ENCODE results near the gene MAST2. TPM values are rescaled to one million over a fixed set of nuclear protein-coding genes. Genes with fewer than 3 reads are reported as not detected.
A peak's percentile ranks its signal among the peaks of the same experiment; 100 is the strongest.
"Not testable (repeated sequence)": the region's sequence is repeated elsewhere in the genome, so short reads cannot be mapped to it uniquely, and the experiment has no call there.

Gene MAST2
- total RNA-seq, 2 donors from 2014 or later, result 44.5 to 52.1 TPM

GRCh38 chr1:45840704-45841103 lies 37.3 kb downstream of the MAST2 start:
- TF ChIP-seq, protein P1, sequence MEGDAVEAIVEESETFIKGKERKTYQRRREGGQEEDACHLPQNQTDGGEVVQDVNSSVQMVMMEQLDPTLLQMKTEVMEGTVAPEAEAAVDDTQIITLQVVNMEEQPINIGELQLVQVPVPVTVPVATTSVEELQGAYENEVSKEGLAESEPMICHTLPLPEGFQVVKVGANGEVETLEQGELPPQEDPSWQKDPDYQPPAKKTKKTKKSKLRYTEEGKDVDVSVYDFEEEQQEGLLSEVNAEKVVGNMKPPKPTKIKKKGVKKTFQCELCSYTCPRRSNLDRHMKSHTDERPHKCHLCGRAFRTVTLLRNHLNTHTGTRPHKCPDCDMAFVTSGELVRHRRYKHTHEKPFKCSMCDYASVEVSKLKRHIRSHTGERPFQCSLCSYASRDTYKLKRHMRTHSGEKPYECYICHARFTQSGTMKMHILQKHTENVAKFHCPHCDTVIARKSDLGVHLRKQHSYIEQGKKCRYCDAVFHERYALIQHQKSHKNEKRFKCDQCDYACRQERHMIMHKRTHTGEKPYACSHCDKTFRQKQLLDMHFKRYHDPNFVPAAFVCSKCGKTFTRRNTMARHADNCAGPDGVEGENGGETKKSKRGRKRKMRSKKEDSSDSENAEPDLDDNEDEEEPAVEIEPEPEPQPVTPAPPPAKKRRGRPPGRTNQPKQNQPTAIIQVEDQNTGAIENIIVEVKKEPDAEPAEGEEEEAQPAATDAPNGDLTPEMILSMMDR (IDR thresholded peaks at IDR 0.05), result no peak
- H3K9me3 ChIP-seq, result no peaks in the 10 kb centered on the region
- no peak for DNase-seq (ENCODE audit: low spot score)
- H3K27me3 ChIP-seq, result no peaks in the 10 kb centered on the region
- no peak overlapping the region for H3K27ac ChIP-seq
- no peak overlapping the region for H3K4me3 ChIP-seq
- no peaks in the 10 kb centered on the region for H3K4me1 ChIP-seq
- no peaks in the 10 kb centered on the region for H3K36me3 ChIP-seq

DNA sequence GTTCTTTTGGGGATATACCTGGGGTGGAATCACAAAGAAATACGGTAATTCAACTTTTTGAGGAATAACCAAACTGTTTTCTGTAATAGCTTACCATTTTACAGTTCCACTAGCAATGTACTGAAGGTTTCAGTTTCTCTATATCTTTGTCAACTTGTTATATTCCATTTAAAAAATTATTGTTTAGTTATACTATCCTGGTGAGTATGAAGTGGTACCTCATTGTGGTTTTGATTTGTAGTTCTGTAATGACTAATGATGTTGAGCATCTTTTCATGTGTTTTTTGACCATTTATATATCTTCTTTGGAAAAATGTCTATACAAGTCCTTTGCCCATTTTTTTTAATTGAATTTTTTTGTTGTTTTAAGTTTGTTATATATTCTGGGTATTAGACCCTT lies 39.4 kb downstream of the MAST2 start:
- no peak overlapping the region for H3K27ac ChIP-seq
- H3K4me3 ChIP-seq, result no peak overlapping the region
- DNase-seq (ENCODE audit: low spot score), result no peak
- H3K4me1 ChIP-seq, result no peaks in the 10 kb centered on the region
- H3K36me3 ChIP-seq, result no peaks in the 10 kb centered on the region
- TF ChIP-seq, protein P1 (IDR thresholded peaks at IDR 0.05), result no peak
- no peaks in the 10 kb centered on the region for H3K9me3 ChIP-seq
- H3K27me3 ChIP-seq, result no peaks in the 10 kb centered on the region

DNA sequence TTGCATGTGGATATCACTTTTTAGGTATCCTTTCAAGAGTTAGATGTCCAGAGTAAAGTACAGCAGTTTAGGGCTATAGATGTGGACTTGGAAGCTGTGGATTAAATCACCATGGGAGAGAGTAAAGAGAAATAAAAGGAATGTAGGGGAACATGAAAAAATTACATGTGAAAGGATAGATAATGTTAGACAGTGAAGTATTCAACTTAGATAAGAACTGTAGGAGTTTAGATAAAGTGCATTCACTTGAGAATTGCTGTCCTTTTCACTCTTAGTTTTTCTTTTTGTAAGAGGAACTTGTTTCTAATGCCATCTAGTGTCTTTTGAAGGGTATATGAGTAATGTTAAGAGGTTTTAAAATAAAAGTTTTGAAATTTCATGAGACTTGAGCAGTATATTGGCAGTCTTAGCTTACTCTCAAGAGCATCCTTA lies 40.1 kb downstream of the MAST2 start:
- Histone ChIP-seq H3K4me3 (no peak overlapping the region), H3K9me3 (no peaks in the 10 kb centered on the region), H3K27ac (no peak overlapping the region), H3K36me3 (no peaks in the 10 kb centered on the region), H3K27me3 (no peaks in the 10 kb centered on the region), H3K4me1 (no peaks in the 10 kb centered on the region)
- TF ChIP-seq, protein P1 (IDR thresholded peaks at IDR 0.05), result peak in 1 of 2 donors; percentile 43
- DNase-seq (ENCODE audit: low spot score), result no peak

DNA sequence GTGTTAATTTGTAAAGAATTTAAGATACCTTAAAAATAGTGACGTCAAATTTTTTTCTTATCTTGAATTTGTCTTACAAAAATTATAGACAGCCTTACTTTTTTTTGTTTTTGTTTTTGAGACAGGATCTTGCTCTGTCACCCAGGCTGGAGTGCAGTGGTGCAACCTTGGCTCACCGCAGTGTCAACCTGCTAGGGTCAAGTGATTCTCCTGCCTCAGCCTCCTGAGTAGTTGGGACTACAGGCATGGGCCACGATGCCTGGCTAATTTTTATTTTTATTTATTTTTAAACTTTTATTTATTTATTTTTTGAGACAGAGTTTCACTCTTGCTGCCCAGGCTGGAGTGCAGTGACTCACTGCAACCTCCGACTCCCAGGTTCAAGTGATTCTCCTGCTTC lies 40.6 kb downstream of the MAST2 start:
- not testable (repeated sequence) for H3K36me3 ChIP-seq; H3K4me1 ChIP-seq; H3K9me3 ChIP-seq; H3K27ac ChIP-seq; H3K27me3 ChIP-seq; DNase-seq (ENCODE audit: low spot score); H3K4me3 ChIP-seq

GRCh38 chr1:45846931-45847330 lies 43.5 kb downstream of the MAST2 start:
- no peak overlapping the region for H3K27ac ChIP-seq
- H3K9me3 ChIP-seq, result peaks cover 0 to 5% of the 10 kb centered on the region in 2 donors
- H3K36me3 ChIP-seq, result no peaks in the 10 kb centered on the region
- H3K4me3 ChIP-seq, result no peak overlapping the region
- DNase-seq (ENCODE audit: low spot score), result no peak
- H3K4me1 ChIP-seq, result no peaks in the 10 kb centered on the region
- TF ChIP-seq, protein P1 (IDR thresholded peaks at IDR 0.05), result no peak
- no peaks in the 10 kb centered on the region for H3K27me3 ChIP-seq

GRCh38 chr1:45848097-45848496 lies 44.7 kb downstream of the MAST2 start:
- Histone ChIP-seq H3K9me3 (peaks cover 0 to 5% of the 10 kb centered on the region in 2 donors), H3K4me1 (no peaks in the 10 kb centered on the region), H3K4me3 (no peak overlapping the region), H3K36me3 (no peaks in the 10 kb centered on the region), H3K27ac (no peak overlapping the region), H3K27me3 (no peaks in the 10 kb centered on the region)
- TF ChIP-seq, protein P1 (IDR thresholded peaks at IDR 0.05), result no peak
- no peak for DNase-seq (ENCODE audit: low spot score)

Data from right atrium auricular region (tissue), 2 donors.